HG02610 (cell line): ENCODE results near the gene RASGRF1.

Experiments
- ATAC-seq: cut with Tn5 transposase; IDR thresholded peaks from one replicate; pipeline ENCODE4 v1.9.1; 2021; ENCODE audit warnings: mild to moderate bottlenecking, moderate library complexity; ENCODE audit not compliant: unreplicated experiment

The RASGRF1 gene

GRCh38 chr15:78922527-78922926 is 168.1 kb downstream of the RASGRF1 start:
- ATAC-seq = no peak

GRCh38 chr15:78921940-78922339 is 168.6 kb downstream of the RASGRF1 start:
- ATAC-seq = no peak

GRCh38 chr15:78921517-78921916 is 169.1 kb downstream of the RASGRF1 start:
- no peak for ATAC-seq

- no peak for ATAC-seq
These were observed 172.7 kb downstream of the RASGRF1 start for GRCh38 chr15:78917888-78918287.

- no peak for ATAC-seq
These were observed 174.5 kb downstream of the RASGRF1 start for GRCh38 chr15:78916088-78916487.

GRCh38 chr15:78915341-78916087 is 175.1 kb downstream of the RASGRF1 start:
- no peak for ATAC-seq

- no peak for ATAC-seq
These were observed 176.4 kb downstream of the RASGRF1 start for GRCh38 chr15:78914027-78914764.

GRCh38 chr15:78913012-78913411 is 177.6 kb downstream of the RASGRF1 start:
- ATAC-seq = no peak

- ATAC-seq = no peak
These were observed 178.3 kb downstream of the RASGRF1 start for GRCh38 chr15:78912316-78912715.

- no peak for ATAC-seq
These were observed 180.3 kb downstream of the RASGRF1 start for GRCh38 chr15:78910271-78910670.
